NB4 (cell line): ENCODE measurements around the gene OR4D2.

ENCODE experiments used
- CTCF ChIP-seq: IDR thresholded peaks from one replicate; pipeline ENCODE4 v1.5.1; 2012; ENCODE audit warnings: low read depth, low read length
- MAX ChIP-seq: IDR thresholded peaks from 2 replicates; pipeline ENCODE4 v1.6.1; 2011; ENCODE audit warnings: low read depth, low read length

GRCh38 chr17:58207451-58207850 is 40.7 kb downstream of the OR4D2 start:
- TF ChIP-seq CTCF = no peak
- TF ChIP-seq MAX = no peak
